HG03159 (cell line): ENCODE results near the gene TENM3.
"Not testable (repeated sequence)": the region's sequence is repeated elsewhere in the genome, so short reads cannot be mapped to it uniquely, and the experiment has no call there.

Source experiments
- ATAC-seq: cut with Tn5 transposase; IDR thresholded peaks from one replicate; pipeline ENCODE4 v1.9.1; 2021; ENCODE audit warnings: mild to moderate bottlenecking, moderate library complexity; ENCODE audit not compliant: unreplicated experiment

TENM3 gene

GRCh38 chr4:182386576-182386975, 143.4 kb downstream of the TENM3 start:
- ATAC-seq = not testable (repeated sequence)

DNA sequence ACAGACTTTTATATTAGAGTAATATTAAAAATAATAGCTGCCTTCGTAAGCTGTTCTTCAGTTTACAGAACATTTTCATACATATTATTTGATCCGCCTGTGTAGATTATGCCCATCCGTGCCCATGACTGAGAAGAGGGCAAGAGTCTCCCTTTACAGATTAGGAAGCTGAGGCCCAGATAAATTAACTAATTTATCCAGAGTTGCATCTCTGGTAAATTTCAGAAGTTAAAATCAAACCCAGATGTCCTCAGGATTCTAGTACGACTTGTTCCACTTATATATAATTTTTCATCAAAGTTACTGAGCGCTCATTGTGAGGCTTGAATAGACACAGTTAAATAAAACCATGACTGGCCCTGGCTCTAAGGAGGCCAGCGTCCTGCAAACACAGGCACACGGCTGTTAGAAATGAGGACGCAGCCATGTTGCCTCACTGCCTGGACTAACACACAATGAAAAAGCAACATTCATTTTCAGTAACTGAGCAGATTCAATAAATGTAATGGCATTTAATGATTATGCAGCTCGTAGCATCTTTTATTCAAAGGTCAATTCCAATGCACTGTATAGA, 148.0 kb downstream of the TENM3 start:
- ATAC-seq = no peak

GRCh38 chr4:182394181-182394580, 151.0 kb downstream of the TENM3 start:
- ATAC-seq = no peak

- ATAC-seq = no peak
Measured at GRCh38 chr4:182400081-182400480, 156.9 kb downstream of the TENM3 start.

- no peak for ATAC-seq
Measured at GRCh38 chr4:182400790-182401189, 157.6 kb downstream of the TENM3 start.

GRCh38 chr4:182404376-182404775, 161.2 kb downstream of the TENM3 start:
- no peak for ATAC-seq

DNA sequence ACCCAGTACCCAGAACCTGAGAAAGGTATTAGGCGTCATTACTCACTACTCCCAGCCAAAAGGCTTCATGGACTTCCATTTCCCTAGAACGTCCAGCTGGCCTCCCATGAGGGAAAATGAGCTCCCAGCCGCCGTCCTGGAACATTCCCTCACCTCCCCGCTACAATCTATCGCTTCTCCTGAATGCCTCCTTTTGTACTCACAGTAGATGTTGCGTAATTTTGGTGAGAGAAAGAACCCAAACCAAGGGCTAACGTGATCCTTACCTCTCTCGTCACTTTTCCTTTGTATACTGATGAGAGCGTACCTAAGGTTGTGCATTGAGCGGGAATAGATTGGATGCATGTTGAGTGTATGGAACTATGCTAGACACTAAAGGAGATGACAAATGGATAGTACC, 161.9 kb downstream of the TENM3 start:
- ATAC-seq = no peak

- no peak for ATAC-seq
Measured at GRCh38 chr4:182409271-182409670, 166.1 kb downstream of the TENM3 start.

DNA sequence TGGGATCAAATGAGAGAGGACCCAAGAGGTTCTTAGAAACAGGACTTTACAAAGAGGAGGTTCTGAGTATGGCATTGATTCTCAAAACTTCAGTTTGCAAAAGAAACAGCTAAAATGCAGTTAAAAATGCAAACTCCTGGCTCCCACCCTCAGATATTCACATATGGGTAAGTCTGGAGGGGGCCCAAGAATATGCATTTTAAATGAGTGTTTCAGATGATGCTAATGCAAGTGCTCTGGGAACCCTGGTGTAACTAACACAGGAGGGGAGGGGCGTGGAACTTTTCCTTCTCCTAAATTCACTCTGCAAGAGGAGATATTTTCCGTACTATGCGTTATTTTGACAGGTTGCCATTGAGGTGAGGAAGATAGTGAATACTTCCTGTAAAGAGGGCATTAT, 168.2 kb downstream of the TENM3 start:
- no peak for ATAC-seq

- no peak for ATAC-seq
Measured at GRCh38 chr4:182413550-182413949, 170.3 kb downstream of the TENM3 start.

DNA sequence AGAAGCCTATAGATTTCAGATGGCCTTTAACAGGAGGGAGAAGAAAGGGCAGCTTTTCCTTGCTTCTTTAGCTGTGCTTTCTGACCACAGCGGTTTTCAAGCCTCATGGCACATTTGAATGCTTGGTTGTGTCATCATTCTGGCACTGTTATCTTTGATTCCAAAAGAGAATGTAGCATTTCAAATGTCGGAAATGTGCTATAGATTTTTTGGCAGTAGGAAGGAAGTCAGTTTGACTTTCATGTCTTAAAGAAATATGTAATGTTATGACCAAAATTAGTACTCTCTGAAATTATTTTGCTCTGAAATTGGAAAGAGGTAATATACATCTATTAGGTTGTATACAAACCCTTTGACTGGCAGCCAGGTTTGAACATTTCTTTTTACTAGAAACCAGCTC, 171.9 kb downstream of the TENM3 start:
- ATAC-seq = no peak

DNA sequence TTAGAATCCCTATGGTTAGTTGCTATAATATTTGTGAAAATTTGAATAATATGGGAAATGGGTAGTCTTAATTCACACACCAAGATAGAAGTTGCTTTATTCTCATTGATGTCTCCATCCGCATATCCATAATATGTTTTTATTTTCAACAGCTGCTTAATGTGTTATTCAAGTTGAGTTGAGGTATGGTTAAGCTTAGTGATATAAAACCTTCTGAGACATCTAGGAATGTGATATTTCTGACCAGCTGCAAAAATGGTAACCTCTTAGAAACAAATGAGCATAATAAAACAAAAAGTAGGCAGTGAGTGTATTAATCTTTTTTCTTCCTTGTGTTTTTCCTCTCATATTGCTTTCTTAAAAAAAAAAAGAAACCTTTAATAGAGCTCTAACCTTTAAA, 172.9 kb downstream of the TENM3 start:
- ATAC-seq = no peak

DNA sequence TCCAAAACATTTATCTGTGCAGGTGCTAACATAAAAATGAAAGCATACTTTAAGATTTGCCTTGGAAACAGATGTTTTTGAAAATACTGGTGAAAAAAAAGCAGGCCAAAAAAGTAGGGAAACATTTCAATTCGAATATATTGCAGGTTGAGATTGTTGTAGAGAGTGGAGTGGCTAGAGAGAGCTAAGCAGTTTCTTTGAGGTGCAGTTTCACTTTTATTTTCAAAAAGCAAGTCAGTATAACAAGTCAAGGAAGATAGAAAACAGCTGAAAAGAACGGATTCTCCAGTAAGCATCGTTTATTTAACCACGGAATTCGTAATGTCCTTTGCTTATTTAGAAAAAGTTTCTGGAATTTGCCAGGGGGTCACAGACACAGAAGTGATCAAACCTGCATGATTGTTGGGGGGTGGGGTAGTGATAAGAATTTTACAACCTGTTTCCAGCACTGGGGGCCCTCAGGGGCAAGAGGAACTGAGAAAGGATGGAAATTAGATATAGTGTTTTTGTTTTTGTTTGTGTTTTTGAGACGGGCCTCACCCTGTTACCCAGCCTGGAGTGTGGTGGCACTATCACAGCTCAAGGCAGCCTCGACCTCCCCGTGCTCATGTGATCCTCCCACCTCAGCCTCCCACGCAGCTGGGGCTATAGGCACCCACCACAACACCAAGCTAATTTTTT, 175.0 kb downstream of the TENM3 start:
- no peak for ATAC-seq

DNA sequence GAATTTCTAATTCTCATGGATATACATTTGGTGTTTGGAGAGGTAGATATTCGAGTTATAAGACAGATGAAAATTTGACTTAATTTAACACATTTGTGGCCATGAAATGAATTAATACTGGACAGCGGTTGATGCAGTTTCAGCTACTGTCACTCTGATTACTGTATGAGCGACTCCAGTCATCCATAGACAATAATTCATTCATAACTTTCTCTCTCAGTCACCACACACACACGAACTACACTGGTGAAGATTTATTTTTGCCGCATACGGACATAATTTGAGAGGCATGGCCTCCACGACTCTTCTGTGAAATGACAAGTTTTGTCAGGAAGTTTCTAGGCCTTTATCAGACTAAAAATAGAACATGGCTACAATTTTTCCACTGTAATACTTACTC, 177.0 kb downstream of the TENM3 start:
- no peak for ATAC-seq

DNA sequence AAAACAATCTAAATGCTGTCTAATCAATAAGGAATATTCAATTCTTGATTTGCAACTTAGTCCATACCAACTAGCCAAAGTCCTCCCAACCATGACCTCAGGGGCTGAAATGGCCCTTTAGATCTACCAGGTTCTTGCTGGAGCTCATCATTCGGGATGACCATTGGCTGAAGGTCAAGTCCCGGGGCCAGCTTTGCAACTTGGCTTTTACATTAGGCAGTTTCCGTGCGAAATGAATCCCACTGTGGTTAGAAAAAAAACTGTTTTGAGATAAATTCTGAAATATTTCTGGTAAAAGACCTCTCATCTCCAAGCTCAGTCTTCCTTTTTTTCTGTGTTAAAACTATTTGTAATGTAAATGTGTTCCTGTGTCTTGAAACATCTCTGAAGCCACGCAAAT, 178.6 kb downstream of the TENM3 start:
- ATAC-seq = no peak

- no peak for ATAC-seq
Measured at GRCh38 chr4:182425302-182425701, 182.1 kb downstream of the TENM3 start.

- ATAC-seq = no peak
Measured at GRCh38 chr4:182426901-182427300, 183.7 kb downstream of the TENM3 start.

- ATAC-seq = no peak
Measured at GRCh38 chr4:182427554-182427953, 184.4 kb downstream of the TENM3 start.

- no peak for ATAC-seq
Measured at GRCh38 chr4:182429896-182430295, 186.7 kb downstream of the TENM3 start.

DNA sequence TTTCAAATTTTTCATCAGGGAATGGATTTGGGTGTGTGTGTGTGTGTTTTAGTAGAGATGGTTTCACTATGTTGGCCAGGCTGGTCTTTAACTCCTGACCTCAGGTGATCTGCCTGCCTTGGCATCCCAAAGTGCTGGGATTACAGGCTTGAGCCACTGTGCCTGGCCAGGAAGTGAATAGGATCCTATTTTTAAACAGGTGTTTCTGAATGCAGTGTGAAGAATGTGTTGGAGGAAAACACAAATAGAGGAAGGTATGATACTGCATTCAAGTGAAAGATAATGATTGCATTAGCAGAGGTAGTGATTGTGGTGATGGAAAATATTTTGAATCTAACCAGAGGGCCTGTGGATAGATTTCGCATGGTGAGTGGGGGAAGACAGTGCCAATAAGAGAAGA, 189.6 kb downstream of the TENM3 start:
- no peak for ATAC-seq

DNA sequence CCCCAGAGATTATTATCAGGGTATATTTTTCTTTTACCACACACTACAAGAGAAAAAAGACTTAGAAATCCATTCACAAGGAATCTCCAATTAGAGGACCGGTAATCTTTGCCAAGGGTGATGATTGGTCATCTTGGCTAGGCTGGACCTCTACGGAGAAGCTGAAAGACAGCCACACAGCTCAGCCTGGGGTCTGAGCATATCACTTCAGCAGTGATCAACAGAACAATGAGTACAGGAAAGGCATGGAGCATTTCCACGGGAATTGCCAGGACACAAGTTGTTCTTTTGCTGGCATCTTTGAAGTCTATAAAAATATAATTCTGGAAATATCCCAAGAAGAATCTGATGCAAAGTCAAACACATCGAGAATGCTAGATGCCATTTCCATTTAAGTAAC, 191.5 kb downstream of the TENM3 start:
- ATAC-seq = no peak

DNA sequence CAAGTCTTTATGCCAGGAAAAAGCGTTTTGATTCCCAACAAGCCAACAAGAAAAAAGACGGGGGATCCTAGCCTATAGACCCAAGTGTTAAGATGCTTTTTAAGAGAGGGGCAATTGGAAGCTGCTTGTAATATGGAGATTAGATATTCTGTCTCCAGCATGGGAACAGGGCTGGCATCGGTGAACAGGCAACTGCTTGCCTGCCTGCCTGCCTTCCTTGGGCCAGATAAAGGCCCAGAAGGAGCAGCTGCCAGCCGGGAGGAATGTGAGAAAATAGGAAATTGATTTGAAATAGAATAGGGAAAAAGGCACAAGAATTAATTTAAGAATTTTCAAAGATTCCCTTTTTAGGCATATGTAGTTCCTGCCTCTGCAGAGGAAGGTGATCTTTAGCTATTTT, 192.2 kb downstream of the TENM3 start:
- no peak for ATAC-seq

DNA sequence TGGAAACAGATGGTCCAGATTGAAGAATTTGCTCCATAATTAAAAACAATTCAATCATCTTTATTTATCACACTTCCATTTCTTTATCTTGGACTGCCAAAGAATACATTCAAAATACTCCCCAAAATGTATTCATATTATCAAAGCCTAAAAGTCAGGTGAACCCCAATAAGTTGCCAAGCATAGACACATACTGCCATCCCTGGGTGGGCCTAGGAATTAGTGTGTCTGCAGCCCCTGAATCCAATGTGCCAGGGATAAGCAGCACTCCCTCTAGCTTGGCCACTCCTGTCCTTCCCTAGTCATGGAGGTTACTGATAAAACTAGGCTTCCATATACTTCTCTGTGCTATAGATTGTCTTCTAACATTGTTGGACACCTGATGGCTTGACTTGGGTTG, 199.9 kb downstream of the TENM3 start:
- no peak for ATAC-seq
